Activated T-cell treated with anti-CD3 and anti-CD28 coated beads for 48 hours (primary cell): Measurements from ENCODE around the gene HYAL2.
A peak's percentile ranks its signal among the peaks of the same experiment; 100 is the strongest.

Source experiments
- DNase-seq: peaks from one replicate; pipeline ENCODE4 v3.0.0-alpha.2; 2020; ENCODE audit warnings: low read depth

The HYAL2 gene, protein sequence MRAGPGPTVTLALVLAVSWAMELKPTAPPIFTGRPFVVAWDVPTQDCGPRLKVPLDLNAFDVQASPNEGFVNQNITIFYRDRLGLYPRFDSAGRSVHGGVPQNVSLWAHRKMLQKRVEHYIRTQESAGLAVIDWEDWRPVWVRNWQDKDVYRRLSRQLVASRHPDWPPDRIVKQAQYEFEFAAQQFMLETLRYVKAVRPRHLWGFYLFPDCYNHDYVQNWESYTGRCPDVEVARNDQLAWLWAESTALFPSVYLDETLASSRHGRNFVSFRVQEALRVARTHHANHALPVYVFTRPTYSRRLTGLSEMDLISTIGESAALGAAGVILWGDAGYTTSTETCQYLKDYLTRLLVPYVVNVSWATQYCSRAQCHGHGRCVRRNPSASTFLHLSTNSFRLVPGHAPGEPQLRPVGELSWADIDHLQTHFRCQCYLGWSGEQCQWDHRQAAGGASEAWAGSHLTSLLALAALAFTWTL

DNA sequence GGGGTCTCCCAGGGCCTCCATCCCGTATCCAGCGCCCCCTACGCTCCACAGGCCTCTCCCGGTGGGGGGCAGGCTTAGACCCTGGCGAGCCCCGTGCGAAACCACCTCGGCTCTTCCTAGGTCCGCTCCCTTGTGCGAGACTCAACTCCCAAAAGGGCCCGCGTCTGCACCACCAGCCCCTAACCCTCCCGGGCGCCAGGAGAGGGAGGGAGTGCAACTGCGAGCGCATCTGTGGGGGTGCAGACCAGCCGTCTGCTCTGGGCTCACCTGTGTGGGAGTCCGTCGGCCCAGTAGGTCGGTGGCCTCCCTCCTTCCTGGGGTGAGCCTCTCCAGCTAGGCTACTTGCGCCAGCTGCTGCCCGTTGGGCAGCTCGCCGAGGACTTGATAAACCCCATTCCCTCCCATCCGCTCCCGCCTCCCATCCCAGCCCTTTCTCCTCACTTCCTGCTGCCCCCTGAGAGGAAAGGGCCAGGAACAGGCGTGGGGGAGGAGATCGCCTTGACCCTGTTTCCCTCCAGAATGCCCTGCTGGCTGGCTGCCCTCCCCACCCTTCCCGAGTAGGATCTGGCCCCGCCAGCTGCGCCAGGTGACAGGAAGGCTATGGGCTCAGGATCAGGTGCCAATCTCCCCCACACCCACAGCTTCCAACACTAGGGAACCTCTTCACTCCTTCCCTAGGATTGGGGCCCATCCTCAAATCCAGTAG is at the start of gene HYAL2:
TSS of gene HYAL2 (minus strand) at position 360 of the 706 bp plus-strand sequence. CDS start 2,256 bp downstream, outside the sequence.
- DNase-seq: no peak

DNA sequence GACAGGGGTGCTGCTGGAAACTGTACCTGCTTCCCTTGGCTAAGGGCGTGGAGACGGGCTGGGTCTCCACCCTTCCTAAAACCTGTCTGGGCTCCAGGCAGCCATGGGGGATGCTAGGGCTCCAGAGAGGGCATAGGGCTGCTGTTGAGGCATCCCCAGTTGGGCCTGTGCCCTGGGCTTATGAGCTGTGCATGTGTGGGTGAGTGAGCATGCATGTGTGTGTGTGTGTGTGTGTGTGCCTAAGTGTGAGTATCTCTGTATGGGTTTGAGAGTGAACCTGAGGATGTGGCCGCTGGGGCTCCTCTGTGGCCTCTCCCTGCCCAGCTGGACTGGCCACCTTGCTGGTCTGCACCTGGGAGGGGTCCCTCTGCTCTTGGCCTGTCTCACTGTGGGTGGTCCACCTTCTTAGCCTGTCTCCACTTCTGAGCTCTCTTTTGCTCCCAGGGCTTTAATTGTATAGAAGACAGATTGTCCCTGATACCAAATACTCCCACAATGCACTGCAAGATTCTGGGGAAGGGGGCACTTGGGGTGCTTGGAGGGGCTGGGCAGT is 48.7 kb upstream of the HYAL2 start:
- DNase-seq: no peak

DNA sequence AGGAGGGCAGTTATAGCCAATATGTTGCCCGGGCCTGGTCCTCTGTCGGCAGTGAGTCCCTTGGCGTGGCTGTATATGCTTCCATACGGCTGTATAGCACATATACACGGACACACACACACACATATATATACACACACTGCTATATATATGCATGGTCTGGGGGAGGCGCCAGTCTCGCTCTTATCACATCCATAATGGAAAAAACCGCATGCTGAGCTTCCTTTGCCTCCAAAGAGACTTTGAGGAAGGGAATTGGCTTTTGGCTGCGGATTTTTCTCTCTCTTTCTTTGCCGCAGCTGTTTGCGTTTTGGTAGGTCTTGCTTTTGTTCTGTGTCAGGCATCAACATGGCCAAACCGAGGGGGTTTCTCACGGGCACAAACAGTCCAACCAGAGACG is 48.0 kb upstream of the HYAL2 start:
- DNase-seq: no peak

DNA sequence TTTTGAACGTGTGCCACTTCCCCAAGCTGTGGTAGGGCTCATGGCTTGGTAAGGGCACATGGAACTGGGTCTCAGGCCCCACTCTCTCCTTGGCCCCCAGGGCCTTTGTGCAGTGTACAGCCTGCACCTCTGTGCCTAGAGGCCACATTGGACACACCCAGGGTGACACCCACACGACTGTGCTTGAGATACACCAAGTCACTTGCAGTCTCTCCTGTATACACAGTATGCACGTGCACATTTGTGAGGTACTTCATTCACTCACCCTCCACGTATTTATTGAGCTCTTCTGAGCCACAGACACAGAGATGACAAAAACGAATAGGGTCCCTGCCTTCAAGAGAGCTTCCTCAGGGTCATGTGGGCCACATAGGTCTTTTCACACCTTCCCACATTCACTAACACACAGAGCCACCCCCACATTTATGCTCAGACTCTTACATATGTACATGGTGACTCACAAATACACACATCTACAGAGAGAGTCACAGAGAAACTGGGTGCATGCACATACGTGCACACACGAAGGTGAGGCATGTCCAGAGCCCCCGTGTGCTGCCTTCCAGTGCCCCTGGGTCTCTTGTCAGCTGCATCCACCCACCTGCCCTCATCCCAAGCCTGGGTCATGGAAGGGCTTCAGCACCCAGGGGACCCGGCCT is 46.6 kb upstream of the HYAL2 start:
- DNase-seq: no peak

DNA sequence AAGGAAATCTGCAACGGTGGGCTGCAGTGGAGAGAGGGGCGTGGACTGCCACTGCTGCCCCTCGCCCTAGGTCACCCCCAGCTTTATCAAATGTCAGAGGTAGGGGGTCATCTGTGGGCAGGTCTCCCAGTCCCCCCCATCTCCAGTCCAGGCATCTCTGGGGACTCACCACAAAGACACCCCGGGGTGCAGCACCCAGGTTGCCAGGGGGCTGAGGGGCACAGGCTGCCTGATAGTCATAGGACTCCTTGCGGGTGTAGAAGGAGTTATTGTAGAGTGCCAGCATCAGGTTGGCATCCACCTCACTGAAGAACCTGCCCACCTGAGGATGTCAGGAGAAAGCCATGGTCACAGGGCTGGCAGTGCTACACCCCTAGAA is 43.3 kb upstream of the HYAL2 start:
- no peak for DNase-seq

DNA sequence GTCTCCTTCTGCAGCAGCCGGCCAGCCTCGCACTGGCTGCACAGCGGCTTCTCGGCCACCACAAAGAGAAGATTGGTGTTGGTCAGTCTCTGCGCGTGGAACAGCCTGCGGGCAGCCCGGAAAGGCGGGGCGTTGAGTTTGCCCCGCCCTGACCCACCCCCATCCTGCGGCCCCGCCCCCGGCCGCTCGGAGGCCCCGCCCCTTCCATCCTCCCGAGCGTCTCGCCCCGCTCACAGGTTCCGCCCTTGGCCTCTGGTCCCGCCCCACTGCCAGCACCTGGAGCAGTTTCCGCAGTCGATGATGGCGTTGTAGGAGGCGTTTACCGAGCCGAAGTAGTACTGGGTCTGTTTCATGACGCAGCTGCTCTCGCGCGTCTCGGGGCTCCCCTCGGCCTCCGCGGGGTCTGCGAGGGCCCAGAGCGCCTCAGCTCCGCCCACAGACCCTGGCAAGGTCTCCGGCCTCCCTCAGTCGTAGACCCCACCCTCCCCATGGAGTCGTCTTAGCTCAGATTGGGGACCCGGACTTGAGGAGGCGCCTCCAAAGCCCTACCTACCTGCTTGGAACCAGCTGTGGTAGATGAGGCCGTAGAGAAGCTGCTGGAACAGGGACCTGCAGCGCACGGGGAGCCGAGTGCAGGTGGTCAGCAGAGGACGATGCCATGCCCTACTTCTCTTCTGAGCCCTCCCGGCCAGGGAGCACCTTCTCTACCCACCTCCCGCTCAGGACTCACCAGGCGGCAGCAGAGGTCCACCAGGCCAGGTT is 42.7 kb upstream of the HYAL2 start:
- DNase-seq: peak; percentile 91

DNA sequence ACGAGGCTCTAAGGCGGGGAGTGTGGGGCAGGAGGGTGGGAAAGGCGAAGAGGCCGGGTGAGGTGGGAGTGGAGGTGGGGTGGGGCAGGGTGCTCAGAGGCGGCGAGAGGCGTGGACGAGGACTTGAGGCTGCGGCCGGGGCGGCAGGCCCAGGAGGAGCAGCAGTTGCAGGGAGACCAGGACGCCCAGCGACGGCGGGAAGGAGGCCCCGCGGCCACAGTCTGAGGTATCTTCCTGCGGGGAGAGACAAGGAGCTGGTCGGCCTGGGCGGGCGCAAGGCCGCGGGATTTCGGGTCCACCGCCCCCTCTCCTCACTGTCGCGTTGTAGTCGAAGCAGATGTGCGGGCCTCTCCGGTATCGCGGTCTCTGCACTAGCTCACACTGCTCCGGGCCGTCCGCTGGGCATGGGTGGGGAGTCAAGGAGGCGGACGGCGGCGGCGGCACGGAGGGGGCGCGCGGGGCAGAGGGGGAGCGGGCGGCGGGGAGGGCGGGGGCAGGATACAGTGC is 42.1 kb upstream of the HYAL2 start:
- no peak for DNase-seq

DNA sequence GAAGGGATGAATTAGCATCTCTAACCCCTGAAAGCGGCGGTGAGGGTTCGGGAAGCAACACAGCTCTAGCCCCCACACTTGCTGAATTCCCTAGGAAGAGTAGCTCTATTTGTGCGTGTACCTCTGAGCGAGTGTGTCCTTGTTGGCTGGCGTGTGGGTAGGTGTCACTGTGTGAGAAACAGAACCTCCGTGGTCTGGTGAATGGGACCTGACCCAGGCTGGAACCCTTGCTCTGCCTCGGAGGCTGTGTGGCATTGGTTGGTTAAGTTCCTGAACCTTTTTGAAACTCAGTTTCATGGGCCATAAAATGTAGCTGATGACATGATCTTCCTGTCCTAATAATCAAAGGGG is 37.2 kb upstream of the HYAL2 start:
- no peak for DNase-seq

DNA sequence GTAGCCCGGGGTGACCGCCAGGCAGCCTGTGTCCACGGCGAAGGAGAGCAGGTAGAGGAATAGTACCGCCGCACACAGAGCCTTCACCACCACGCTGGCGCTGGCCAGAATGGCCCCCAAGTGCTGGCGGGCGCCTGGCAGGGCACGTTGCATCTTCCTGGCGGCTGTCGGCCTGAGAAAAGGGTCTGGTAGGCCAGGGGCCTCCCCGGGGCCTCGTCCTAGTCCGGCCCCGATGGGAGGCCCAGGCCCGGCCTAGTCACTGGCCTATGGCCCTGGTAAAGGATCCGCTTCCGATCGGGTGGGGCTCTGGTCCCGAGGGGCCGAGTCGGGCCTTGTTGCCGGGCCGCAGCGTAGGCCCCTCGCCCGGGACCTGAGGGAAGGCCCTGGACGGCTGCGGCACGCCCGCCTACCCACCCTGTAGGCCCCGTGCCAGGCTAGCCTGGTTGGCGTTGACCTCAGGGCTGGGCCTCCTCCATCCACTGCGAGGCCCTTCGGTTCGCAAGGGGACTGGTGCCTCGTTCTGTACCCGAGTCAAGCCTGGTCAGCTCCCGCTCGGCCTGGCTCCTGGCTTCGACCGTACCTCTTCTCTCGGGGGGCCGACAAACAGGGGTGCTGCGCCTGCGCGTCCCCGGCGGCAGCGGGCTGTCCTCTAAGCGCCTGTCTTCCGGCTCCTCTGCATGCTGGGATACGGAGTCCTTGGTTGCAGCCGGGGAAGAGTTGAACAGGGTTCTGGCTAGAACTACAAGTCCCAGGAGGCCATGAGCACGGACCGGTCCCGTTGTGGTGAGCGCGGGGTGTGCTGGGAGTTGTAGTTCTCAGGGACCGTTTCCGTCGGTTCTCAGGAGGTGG is 36.6 kb upstream of the HYAL2 start, which contains the start of gene TMEM115:
TSS of gene TMEM115 (minus strand) at position 611 of the 849 bp plus-strand sequence. CDS start at position 153, 458 bp downstream.
- DNase-seq: peak; percentile 87

DNA sequence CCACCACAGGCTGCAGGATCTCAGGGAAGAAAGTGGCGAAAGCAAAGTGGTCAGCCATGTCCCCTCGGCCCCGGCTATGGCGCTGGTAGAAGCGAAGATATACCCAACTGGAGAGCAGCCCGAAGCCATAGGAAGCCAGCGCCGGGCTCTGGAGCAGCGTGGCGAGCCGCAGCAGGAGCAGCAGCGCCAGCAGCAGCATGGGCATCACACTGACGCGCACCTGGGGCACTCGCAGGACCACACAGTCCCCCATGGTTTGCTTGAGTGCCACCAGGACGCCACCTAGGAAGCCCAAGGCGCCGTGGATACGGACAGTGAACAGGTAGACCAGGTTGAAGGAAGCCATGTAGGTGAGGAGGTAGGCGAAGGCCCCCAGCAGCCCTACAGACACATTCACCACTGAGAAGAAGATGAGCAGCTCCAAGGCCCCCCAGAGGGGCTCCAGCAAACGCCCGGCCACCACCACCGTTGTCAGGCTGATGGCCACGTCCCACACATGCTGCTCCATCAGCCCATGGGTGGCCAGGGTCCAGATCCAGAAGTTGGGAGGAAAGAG is 35.9 kb upstream of the HYAL2 start:
- no peak for DNase-seq

DNA sequence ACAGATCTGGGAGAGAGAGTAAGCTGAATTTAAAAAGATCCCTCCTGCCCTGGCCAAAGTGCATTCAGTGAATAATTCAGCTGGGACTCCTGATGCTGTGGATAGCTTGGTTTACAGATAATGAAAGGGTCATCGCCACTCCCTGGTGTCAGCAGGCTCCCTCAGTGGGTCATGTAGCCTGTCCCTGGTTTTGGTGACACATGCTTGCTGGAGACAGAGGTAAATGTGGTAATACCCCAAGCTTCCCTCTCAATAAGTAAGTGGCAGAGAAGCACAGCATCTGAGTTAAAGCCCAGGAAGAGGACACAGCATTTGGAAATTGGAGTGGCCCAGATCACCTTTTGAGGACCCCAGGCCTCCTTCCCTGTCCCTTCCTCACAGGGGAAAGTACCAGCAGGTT is 34.9 kb upstream of the HYAL2 start:
- no peak for DNase-seq

DNA sequence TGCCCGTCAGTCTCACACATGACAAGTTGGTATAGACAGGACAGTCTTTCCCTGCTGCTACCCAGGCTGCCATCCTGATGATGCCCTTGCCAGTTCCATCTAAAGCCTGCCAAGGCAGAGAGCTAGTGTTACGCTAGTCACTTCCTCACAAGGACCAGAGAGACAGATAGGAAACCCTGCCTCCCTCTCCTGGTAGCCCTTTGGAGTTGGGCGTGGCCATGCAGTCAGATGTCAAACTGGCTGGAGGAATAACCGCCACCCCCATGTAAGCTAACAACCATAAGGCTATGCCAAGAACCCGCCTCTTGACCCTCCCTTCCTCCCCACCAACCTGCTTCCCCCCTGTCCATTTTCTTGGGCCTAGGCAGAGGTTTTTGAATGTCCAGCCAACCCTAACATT is 34.0 kb upstream of the HYAL2 start:
- no peak for DNase-seq

DNA sequence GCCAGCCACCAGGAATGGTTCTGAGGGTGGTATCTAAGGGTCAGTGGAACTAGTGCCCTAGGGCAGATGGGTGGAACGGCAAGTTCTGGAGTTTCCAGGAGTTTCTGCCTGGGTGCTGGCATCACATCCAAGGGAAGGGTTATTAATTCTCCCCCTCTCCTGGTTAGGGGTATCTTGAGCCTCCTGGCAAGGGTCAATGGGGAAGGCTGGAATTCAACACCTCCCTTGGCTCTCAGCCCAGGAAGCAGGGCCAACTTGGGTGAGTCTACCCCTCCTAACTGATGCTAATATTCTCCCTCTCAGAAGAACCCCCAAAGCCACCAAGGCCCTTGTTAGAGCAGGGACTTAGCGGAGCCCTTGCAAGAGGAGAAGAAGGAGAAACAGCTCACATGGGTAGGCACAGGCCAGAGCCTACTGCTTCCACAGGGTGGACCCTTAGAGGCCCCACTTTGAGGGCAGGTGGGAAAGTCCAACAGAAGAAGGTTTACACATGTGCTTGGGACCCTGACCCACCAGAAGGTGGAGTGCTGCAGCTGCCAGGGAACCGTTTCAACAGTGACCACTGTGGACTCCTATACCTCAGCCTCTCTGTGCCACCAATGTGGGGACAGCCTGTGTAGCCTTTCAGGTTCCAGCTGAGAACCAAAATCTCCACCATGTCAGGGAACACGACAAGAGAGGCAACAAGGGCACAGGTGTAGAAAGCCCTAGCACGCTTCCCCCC is 33.4 kb upstream of the HYAL2 start:
- DNase-seq: no peak

DNA sequence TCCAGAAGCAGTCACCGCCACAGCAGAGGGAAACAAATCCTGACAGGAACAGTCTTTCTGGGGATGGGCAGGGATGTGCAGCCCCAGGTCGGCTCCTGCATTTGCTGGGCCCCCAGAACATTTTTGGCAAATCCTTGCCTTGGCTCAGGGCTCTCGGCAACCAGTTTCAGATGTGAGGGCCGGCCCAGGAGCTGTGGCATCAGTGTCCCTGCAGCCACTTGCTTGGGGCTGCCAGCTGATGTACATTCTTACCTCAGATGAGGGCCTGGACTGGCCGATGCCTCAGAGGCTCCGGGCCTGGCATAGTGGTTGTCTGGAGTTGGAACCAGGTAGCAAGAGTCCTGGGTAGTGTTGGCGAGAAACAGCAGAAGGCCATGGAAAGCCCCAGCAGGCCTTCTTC is 32.3 kb upstream of the HYAL2 start:
- no peak for DNase-seq

DNA sequence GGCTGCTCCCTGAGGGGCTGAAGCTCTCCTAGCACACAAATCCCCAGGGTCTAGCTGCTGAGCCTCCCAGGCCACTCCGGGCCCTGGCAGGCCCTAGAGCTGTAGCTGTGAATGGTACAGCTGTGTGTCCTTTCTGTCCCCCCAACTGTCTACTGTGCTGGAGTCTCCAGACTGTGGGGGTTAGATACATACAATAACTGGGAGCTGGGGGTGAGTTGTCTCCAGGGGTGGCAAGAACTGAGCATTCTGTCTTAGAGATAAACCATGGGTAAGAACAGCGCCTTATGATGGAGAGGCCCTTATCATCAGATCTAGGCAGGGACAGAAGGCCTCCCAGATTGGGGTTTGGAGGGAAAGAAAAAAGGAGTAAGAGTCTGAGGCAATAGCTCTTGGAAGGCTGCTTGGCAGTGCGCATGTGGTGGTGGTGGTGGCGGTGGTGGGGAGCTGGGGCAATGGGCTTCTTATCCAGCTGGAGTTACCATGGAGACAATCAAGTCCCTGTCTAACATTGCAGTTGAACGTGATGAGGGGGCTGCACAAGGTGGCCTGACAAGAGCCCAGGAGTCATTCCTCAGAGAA is 31.7 kb upstream of the HYAL2 start:
- no peak for DNase-seq

DNA sequence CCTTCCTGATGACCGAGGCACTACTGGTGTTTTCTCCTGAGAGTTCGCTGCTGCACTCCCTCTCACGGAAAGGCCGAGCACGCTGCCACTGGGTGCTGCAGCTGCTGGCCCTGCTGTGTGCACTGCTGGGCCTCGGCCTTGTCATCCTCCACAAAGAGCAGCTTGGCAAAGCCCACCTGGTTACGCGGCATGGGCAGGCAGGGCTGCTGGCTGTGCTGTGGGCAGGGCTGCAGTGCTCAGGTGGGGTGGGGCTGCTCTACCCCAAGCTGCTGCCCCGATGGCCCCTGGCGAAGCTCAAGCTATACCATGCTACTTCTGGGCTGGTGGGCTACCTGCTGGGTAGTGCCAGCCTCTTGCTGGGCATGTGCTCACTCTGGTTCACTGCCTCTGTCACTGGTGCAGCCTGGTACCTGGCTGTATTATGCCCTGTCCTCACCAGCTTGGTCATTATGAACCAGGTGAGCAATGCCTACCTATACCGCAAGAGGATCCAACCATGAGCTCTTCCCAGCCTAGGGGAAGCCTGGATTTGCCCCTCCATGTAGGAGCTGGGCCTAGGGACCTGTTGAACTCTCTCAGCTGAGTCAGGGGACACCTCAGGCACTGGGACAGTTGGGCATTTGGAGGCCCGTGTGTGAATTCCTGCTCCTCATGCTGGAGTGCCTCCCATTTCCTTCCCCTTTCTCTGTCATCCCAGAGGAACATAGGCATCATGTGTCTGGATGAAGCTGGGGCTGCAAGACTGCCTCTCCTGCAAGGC is 30.9 kb upstream of the HYAL2 start:
- DNase-seq: no peak

DNA sequence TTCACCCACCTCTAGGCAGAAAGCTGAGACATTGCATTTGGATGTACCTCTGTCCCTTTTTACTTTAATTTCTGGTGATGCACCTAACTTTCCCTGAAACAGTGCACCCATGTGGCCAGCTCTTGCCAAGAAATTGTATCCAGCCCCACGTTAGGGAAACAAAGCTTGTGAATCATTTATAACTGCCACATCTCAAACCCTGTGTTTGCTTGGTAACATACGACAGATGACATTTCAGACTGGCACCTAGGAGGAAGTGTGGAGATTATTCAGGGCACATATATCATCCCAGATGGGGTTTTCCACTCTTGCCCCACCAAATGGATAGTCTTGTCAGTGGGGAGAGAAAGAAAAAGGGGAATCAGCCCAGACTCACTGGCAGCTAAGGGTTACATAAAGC is 30.2 kb upstream of the HYAL2 start:
- DNase-seq: no peak

DNA sequence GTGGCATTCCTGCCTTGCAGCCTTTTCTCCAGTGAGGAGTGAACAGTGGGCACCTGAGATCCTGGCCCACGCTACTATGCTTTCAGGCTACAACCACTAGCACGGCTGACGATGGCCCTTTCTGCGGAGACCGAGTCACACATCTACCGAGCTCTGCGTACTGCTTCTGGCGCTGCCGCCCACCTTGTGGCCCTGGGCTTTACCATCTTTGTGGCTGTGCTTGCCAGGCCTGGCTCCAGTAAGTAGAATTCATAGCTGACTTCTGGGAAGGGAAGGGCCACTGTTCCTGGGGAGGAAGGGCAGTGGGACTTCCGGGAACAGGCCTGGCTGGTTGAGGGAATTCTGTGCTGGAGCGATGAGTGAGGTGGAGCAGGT is 28.8 kb upstream of the HYAL2 start:
- DNase-seq: no peak
